Measurements from ENCODE around the gene KDM1A.

GRCh38 chr1:23069675-23070074 lies 50.4 kb downstream of the KDM1A start:
- TF ChIP-seq POLR2A (IDR thresholded peaks at IDR 0.05; ENCODE audit: extremely low read depth, insufficient read length) (no peak), CTCF (IDR thresholded peaks at IDR 0.05; ENCODE audit: low read depth, low read length) (no peak), MYC (IDR thresholded peaks at IDR 0.05; ENCODE audit: low read depth, low read length) (no peak)

All from NB4 (cell line).